CD4-positive, alpha-beta T cell treated with Interferon gamma for 1 hour (primary cell): ENCODE measurements around the gene LPP.

Experiments
- DNase-seq: peaks from one replicate; pipeline ENCODE4 v3.0.0-alpha.2; 2020

The LPP gene

DNA sequence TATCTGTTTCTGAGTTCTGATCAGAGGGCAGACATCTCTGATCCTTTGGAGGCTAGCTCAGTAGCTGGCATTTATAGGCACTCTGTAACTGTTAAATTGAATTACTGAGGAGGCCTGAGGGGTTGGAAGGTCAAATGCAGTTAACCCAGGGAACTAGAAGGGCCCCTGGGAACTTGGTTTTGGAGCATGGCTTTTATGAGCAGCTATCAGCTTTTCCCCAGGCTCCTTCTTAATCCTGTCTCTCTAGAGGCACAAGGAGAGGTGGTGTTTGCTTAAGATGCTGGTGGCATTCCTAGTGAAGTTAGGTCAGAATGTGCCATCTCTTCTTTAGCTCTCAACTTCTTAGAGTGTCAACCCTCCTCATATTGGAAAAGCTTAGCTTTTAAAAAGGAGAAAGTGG is 128.9 kb downstream of the LPP start:
- no peak for DNase-seq

DNA sequence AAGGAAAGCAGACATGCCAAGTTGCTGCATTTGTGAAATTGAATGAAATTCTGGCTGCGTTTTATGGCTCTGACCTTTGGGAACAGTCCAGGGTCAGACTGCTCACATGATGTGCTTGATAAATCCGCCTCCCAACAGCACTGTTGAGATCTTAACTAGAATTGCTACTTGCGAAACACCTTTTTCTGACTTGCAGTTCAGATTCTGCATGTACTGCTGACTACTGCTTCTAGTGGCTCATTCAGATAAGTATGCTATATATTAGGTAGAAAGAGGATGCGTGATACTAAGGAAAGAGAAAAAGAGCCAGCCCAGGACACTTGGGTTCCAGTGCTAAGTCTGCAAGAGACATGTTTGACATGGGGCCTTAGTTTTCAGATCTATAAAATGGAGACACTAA is 129.4 kb downstream of the LPP start:
- no peak for DNase-seq

- DNase-seq = no peak
Measured at GRCh38 chr3:188284455-188285212, 130.7 kb downstream of the LPP start.

DNA sequence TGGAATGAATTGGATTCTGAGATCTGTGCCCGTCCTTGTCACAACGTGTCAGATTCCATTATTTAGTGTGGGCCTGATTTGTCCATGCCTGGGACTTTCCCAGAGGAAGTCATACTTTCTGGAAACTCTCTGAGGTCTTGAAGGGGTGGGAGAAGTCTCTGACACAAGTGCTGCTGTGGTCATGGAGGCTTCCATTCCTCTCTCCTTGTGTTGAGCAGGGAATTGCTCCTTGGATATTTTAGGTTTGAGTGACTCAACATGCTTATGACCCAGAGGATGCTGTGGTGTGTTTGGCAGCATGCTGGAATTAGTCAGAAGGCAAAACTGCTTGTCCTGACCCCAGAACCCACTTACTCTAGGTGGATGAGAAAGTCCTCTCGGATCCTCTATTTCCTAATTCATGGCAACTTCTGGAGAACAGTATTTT is 132.1 kb downstream of the LPP start:
- no peak for DNase-seq

DNA sequence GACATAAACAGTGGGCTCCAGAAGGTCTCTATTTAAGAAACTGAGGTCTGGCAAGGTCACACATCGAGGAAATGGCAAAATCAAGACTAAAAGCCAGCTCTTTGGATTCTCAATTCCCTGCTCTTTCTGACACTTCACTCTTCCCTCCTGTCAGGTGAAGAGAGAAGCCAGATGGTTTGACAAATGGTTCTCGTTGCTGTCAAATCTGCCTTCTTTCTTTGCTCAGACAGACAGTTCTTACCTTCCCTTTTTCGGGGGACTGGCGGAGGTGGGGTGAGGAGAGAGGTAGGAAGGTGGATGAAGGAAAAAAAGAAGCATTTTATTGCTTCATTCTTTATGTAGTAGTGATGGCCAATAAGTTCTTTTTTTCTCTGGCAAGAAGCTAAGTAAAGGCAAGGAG is 133.4 kb downstream of the LPP start:
- no peak for DNase-seq

DNA sequence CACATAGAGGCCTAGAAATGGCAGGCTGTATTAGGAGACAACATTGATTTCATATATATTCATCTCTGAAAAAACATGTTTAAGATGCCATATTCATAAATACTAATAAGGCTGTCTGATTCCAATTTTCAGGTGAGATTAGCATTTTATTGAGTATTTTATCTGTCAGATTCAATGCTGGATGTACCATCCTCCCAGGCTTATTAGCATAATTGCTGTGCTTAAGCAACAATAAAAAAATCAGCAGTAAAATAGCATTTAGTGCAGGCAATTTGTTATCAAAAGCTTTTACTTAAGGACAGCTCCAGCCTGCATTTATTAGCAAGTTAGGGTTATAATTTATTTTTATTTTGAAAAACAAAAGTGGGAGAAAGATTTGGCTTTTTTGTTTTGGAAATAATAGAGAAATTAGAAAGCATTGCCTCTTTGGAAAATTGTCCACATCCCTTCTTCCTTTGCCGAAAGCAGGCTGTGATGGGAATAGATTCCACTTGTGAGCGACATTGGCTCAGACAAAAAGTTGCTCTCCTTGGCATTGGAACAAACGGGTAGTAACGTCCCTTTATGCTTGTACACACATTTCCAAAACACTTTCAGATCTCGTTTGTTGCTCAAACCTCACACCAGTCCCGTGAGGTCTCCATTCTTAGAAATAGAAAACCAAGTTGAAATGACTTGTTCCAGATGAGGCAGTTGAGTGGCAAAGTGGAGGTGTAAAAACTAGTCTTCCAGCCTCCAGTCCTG is 134.0 kb downstream of the LPP start:
- DNase-seq = no peak

DNA sequence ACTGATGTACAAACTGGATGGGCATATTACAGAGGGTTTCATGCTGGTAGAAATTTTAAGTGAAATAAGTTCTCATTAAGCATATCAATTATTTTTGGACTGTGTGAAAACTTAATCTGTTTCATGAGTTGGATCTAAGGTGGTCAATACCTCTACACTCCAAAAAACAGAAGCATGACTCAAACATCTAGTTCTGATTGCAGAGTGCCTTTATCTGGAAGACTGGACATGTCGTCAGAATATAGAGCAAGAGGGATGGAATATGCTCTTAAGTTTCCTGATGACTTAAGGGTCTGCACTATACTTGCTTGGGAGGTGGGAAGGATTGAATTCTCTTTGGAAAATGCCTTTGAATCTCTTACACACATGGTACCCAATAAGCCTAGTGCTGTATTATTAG is 138.3 kb downstream of the LPP start:
- no peak for DNase-seq

- no peak for DNase-seq
Measured at GRCh38 chr3:188292827-188293226, 138.9 kb downstream of the LPP start.

- no peak for DNase-seq
Measured at GRCh38 chr3:188294113-188294512, 140.2 kb downstream of the LPP start.

- DNase-seq = no peak
Measured at GRCh38 chr3:188294823-188295487, 141.0 kb downstream of the LPP start.

GRCh38 chr3:188295876-188296275 is 141.9 kb downstream of the LPP start:
- no peak for DNase-seq

GRCh38 chr3:188296761-188297612 is 143.0 kb downstream of the LPP start:
- peak; percentile 36 for DNase-seq

DNA sequence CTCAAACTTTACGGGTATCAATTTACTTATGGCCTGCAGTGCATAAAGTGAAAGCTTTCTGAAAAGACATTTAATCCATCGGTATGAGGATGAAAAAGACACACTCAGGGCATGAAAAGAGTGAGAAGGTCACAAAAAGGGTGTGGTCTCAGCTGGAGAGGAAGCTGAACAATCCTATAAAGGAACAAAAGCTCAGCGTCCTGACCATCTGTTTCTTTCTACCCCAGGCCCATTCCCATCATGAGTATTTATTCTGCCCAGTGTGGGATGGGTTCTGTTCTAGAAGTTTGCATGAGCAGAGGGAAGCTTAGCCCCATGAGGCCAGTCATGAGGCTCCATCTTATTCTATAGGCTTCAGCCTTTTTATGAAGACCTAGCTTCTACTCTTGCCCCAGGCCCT is 144.6 kb downstream of the LPP start:
- no peak for DNase-seq

- no peak for DNase-seq
Measured at GRCh38 chr3:188299068-188299467, 145.1 kb downstream of the LPP start.

- no peak for DNase-seq
Measured at GRCh38 chr3:188299708-188300107, 145.8 kb downstream of the LPP start.

DNA sequence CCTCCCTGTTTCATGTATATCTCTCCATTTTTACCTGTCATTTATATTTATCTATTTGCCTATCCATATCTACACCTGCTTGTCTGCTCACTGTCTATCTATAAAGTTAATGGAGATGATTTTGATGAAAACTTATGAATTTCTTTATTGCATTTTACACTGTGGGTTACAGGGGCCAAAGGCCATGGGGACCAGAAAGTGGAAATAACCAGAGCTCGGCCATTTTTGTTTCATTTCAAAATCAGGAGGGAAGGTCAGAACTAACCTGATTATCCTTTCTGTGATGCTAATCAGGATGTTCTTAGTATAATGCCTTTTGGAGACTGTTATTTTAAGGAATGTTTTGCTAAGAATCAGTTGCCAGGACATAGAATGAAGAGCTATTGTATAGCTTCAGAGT is 147.2 kb downstream of the LPP start:
- DNase-seq = no peak

- no peak for DNase-seq
Measured at GRCh38 chr3:188303286-188303799, 149.4 kb downstream of the LPP start.

- DNase-seq = no peak
Measured at GRCh38 chr3:188303823-188304222, 149.9 kb downstream of the LPP start.

GRCh38 chr3:188304501-188304900 is 150.5 kb downstream of the LPP start:
- DNase-seq = no peak

- DNase-seq = no peak
Measured at GRCh38 chr3:188305220-188305619, 151.3 kb downstream of the LPP start.

DNA sequence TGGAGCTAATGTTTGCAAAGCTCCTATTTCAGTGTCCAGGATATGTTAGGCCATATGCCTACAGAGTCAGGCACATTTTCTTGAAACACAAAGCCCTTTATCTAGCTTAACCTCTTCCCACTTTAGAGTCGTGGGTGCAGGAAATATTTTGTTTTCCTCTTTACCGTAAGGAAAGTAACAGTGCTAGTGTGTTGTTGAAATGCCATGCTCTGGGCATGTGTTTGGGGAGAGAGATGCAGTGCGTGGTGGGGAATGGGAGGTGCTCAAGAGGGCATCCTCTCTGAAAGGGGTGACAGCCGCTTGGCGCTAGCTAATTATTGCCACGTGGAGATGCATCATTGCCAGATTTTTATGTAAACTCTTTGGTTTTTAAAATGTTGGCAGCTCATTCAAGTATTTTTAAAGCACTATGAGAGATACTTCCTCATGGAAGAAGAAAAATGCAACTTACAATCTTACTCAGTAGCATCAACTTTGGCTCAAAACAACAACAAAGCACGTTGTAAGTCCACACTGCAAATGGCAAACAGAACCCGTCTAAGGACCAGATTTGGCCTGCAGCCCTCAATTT is 152.6 kb downstream of the LPP start:
- DNase-seq = no peak
